IPS-18c (cell line): ENCODE measurements around the gene OR8B12.
"Not testable (repeated sequence)": the region's sequence is repeated elsewhere in the genome, so short reads cannot be mapped to it uniquely, and the experiment has no call there.

Experiments
- H3K4me3 ChIP-seq: 2 replicates; pipeline ENCODE4 v1.7.0; 2013; ENCODE audit warnings: low read depth, mild to moderate bottlenecking, low read length, moderate library complexity; ENCODE audit not compliant: insufficient read depth
- H3K9me3 ChIP-seq: one replicate; pipeline ENCODE4 v1.6.1; 2013; ENCODE audit warnings: mild to moderate bottlenecking, low read length, moderate library complexity; ENCODE audit not compliant: control insufficient read depth, insufficient read depth

The OR8B12 gene

DNA sequence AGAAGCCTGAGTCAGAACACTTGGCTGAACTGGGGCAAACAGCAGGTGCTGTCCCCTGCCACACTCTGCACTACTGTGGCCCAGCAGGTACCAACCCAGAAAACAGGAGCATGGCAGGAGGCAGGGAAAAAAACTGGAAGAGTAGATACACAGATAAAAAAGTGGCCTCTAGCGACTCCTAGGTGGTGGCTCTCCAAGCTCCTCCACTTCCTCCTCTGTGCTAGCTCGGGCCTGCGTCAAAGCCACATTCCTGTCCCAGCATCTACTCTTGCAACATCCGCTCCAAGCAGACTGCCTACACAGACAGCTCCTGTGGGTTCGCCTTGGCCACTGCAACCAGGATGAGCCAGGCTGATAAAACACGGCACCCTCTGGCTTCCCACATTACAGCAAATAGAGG is 6.9 kb downstream of the OR8B12 start:
- H3K9me3 ChIP-seq, result no peaks in the 10 kb centered on the region
- H3K4me3 ChIP-seq, result no peak overlapping the region

GRCh38 chr11:124535552-124536232 is 7.8 kb downstream of the OR8B12 start:
- no peaks in the 10 kb centered on the region for H3K9me3 ChIP-seq
- H3K4me3 ChIP-seq, result no peak overlapping the region

- Histone ChIP-seq H3K9me3 (no peaks in the 10 kb centered on the region), H3K4me3 (no peak overlapping the region)
Measured at GRCh38 chr11:124534051-124534450, 9.4 kb downstream of the OR8B12 start.

DNA sequence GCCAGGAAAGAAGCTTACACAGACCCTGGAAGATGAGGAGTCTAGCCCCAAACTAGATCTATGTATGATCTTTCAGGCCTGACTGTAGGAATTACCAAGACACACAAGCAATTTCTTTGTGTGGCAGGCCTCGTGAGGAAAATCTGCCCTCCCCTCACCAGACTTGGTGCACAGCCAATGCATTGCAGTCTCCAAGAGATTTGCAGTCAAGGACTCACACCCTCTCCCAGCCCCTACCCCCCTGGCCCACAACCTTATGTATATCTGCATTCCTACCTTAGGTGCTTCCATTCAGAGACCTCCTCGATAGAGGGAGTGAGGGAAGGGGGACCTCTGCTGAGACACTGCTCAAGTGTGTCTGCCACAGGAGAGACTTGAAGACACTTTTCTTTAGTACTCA is 9.8 kb downstream of the OR8B12 start:
- H3K4me3 ChIP-seq, result no peak overlapping the region
- no peaks in the 10 kb centered on the region for H3K9me3 ChIP-seq

DNA sequence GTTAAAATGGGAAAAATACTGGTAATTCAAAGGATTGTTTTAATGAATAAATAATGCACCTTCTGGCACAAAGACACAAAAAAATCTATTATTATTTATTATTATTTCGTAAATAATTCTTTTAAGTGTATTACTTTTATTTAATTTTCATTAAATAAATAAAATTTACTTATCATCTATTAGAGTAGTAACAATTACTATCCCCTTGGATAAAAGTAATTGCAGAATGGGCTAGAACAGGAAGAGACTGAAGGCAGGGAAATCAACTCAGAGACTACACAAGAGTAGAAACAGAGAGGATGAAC is 23.0 kb downstream of the OR8B12 start:
- Histone ChIP-seq H3K9me3 (no peaks in the 10 kb centered on the region), H3K4me3 (no peak overlapping the region)

DNA sequence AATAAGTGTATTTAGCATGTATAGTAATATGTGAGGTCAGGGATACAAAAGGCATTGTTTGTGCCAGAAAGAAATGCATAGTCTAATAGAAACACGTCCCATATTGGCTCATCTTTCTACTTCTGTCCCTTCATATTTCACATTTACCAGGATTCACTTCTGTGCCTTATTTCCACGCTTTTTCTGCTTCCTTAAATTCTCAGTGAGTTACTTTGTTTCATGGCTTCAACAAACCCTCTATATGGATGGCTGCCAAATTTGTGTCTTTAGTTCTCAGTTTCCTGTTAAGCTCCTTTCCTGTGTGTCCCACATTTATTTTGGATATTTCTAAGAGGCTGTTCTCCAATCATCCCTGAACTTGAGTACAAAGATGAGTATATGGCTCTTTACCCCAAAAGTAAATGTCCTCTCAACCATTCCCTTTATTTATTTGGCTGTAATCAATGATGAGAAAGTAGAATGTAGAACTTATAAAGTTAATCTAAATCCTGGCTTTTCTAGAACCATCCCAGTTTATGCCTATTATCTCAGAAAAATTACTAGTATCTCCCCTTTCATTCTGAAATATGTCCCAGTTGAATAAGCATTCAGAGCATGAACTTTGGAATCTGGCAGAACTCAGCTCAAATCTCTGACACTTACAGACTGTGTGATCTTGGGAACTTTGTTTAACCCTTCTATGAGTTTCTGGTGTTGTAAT is 23.5 kb downstream of the OR8B12 start:
- Histone ChIP-seq H3K9me3 (no peaks in the 10 kb centered on the region), H3K4me3 (no peak overlapping the region)

DNA sequence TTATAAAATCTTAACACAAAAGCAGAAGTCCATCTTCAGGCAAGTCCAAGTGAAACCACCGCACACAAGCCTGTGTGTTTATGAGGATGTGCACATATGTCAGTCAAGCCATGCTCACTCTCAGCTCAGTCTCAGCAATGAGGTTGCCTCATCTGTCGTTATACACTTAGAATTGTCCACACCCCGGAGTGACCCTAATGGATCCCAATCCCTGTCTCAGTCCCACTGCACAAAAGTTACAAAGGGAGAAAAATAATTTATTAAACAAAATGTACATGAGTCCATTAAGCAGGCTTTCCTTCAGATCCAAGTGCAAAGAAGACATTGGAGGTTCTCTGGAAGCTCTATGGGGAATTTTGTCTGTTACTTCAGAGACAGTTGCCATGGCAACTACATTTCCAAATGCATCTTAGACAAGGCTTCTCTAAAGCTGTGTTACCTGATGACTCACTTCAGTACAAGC is 24.4 kb downstream of the OR8B12 start:
- H3K4me3 ChIP-seq, result no peak overlapping the region

GRCh38 chr11:124517314-124517713 is 26.1 kb downstream of the OR8B12 start:
- Histone ChIP-seq H3K4me3 (no peak overlapping the region), H3K9me3 (no peaks in the 10 kb centered on the region)

More for the DNA sequence above, 24.4 kb downstream of the OR8B12 start:
- no peaks in the 10 kb centered on the region for H3K9me3 ChIP-seq

DNA sequence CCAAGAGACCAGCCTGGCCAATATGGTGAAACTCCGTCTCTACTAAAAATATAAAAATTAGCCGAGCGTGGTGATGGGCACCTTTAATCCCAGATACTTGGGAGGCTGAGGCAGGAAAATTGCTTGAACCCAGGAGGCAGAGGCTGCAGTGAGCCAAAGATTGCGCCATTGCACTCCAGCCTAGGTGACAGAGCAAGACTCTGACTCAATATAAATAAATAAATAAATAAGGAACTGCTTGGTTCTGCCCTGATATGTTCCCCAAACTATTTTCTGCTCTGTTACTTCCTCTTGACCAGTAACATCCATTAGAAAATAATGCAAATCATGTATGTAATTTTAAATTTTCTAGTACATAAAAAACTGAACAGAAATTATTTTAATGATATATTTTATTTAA is 28.8 kb downstream of the OR8B12 start:
- H3K9me3 ChIP-seq, H3K4me3 ChIP-seq: not testable (repeated sequence)

- Histone ChIP-seq H3K4me3 (no peak overlapping the region), H3K9me3 (no peaks in the 10 kb centered on the region)
Measured at GRCh38 chr11:124514131-124514530, 29.3 kb downstream of the OR8B12 start.

GRCh38 chr11:124511745-124512144 is 31.7 kb downstream of the OR8B12 start:
- no peak overlapping the region for H3K4me3 ChIP-seq
- H3K9me3 ChIP-seq, result no peaks in the 10 kb centered on the region

DNA sequence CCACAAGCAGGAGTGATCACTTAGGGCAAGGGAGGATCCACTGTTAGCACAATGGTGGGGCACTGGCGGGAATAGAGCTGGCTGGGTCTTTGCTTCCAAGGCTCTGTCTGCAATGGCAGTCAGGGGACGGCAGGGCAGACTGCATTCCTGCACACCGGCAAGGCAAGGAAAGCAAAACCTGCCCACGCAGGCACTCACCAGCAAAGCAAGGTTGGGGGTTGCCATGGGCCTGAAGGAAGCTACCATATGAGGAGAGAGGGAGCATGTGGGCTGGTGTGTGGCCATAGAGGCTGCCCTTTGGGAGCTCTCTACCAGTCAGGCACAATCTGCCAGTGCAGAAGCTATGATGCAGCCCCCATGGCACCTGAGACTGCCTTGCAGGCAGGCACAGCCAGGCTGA is 33.2 kb downstream of the OR8B12 start:
- Histone ChIP-seq H3K4me3 (no peak overlapping the region), H3K9me3 (no peaks in the 10 kb centered on the region)

- no peaks in the 10 kb centered on the region for H3K9me3 ChIP-seq
- H3K4me3 ChIP-seq, result no peak overlapping the region
Measured at GRCh38 chr11:124499711-124500110, 43.7 kb downstream of the OR8B12 start.

DNA sequence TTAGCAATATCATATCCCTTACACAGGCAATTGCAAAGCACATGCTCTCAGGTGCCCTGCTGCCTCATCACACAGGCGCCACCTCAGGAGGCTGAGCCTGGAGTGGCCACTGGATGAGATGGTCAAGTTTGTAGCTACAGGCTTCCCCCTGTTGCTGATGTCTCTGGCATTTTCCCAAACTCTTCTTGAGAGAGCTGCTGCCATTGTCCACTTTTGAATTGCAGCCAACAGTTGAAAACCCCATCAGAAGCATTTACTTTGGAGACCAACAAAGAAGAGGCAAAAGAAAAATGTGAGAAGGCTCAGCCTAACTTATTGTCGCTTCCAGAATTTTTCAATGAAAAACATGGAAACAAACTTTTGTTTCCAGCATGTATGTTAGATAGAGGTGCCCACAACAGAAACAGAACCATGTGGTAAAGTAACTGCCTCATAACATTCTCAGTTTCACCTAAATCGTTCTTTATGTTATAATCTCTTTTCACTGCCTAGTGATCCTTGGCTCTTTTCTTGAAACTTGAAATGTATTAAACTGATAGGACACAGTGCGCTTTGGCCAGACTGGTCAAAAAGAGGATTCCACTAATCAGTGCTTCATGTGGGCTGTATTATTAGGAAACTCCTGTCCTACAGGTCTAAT is 50.3 kb downstream of the OR8B12 start:
- Histone ChIP-seq H3K9me3 (no peaks in the 10 kb centered on the region), H3K4me3 (no peak overlapping the region)
